GM13977 (cell line): ENCODE measurements around the gene KIAA0930.

Source experiments
- DNase-seq: peaks from one replicate; pipeline ENCODE4 v3.0.0; 2012; ENCODE audit warnings: low spot score
- CTCF ChIP-seq: IDR thresholded peaks from 2 replicates; pipeline ENCODE4 v1.5.1; 2012; ENCODE audit warnings: mild to moderate bottlenecking, control low read depth; ENCODE audit not compliant: insufficient read depth; ENCODE audit errors: extremely low read depth, missing control alignments
- in situ Hi-C: fragments of 300-500 bp; cut with MboI; formaldehyde crosslinking; loops from one replicate; pipeline ENCODE4 v1.12.0; 2022; ENCODE audit warnings: low sequenced_read_pairs, low pct_unique_long_range_greater_than_20kb, mixed read lengths, inconsistent platforms; ENCODE audit not compliant: unreplicated experiment

KIAA0930 gene

DNA sequence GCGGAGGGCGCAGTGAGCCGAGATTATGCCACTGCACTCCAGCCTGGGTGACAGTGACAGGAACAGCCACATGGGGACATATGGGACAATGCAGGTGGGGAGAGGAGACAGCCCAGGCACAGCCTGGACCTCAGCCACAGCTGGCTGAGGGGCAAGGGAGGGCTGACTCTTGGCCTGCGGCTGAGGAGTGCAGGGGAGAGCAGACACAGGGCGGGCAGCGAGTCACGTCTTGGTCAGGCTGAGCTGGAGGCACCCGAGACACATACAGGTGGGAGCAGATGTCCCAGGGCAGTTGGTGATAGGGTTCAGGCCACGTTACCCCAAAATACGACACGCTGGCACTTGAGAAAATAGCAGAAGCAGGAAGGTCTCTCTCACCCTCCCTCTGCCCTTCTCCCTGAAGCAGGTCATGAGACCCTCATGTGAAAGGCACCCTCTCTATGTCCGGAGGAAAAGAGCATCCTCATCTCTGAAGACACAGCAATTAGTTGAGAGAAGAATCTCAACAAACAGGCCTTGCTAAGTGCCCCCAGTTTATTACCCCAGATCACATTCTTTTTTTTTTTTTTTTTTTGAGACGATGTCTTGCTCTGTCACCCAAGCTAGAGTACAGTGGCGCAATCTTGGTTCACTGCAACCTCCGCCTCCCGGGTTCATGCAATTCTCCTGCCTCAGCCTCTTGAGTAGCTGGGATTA lies 10.5 kb downstream of the KIAA0930 start:
- no peak for DNase-seq

DNA sequence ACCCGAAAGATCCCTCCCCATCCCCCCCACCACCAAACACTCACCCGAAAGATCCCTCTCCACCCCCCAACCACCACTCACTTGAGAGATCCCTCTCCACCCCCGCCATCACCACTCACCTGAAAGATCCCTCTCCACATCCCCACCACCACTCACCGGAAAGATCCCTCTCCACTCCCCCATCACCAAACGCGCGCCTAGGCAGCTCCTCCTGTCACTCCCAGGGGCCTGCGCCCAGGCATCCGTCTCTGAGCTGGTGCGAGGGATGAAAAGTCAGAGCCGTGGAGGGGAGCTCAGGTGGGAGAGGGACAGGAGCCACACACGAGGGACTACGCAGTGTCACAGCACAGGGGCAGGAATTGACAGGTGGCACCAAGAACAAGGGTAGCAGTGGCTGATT lies 11.5 kb downstream of the KIAA0930 start:
- in situ Hi-C loops: no loop called here
- TF ChIP-seq CTCF: no peak
- DNase-seq: no peak

More for the DNA sequence above, 10.5 kb downstream of the KIAA0930 start:
- in situ Hi-C loops: no loop called here
- no peak for TF ChIP-seq CTCF

DNA sequence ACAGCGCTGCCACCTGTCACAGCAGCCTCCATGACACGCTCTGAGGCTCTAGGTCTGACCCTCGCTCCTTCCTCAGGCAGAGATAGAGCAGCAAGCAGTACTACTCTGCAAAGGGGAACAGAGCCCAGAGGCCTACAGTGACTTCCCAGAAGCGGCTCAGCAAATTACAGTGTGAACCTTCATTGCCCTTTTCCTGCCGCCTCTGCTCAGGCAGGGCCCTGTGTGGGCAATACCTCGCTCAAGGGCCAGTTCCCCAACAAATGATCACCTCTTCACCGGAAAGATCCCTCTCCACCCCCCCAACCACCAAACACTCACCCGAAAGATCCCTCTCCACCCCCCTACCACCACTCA lies 12.3 kb downstream of the KIAA0930 start:
- in situ Hi-C loops: no loop called here
- DNase-seq: no peak
- TF ChIP-seq CTCF: no peak

- in situ Hi-C loops: no loop called here
- TF ChIP-seq CTCF: no peak
- DNase-seq: no peak
These were observed 12.9 kb downstream of the KIAA0930 start for GRCh38 chr22:45227645-45228400.

GRCh38 chr22:45226503-45227186 lies 14.0 kb downstream of the KIAA0930 start:
- TF ChIP-seq CTCF: no peak
- no peak for DNase-seq
- in situ Hi-C loops: no loop called here

GRCh38 chr22:45225732-45226502 lies 14.8 kb downstream of the KIAA0930 start:
- in situ Hi-C loops: no loop called here
- DNase-seq: no peak
- no peak for TF ChIP-seq CTCF
